CD8-positive, alpha-beta memory T cell (primary cell): ENCODE data around the gene ITGA5. TPM values are rescaled to one million over a fixed set of nuclear protein-coding genes. Genes with fewer than 3 reads are reported as not detected.

Source experiments
- CTCF ChIA-PET: fragments of 350-600 bp; sonication (Branson Sonifier 250); formaldehyde crosslinking; loops from one replicate; lab custom pipeline; 2021; ENCODE audit warnings: antibody characterized with exemption; lab: Charles Lee
- POLR2A ChIA-PET: fragments of 350-600 bp; sonication (Branson Sonifier 250); formaldehyde crosslinking; loops from one replicate; lab custom pipeline; 2021; ENCODE audit warnings: antibody characterized with exemption; lab: Charles Lee
- DNase-seq, 5 donors: peaks; one replicate each; pipeline versions ENCODE4 v3.0.0 to v3.0.0-alpha.2; 2020 to 2022; ENCODE audit warnings: mixed read lengths in 1 of 5
- H3K27ac ChIP-seq: one replicate; pipeline ENCODE4 v1.7.0; 2013; ENCODE audit warnings: low read depth, mild to moderate bottlenecking, low read length, moderate library complexity
- H3K27me3 ChIP-seq: 2 replicates; pipeline ENCODE4 v1.7.0; 2013; ENCODE audit warnings: low read length, mild to moderate bottlenecking; ENCODE audit not compliant: insufficient read depth, poor library complexity, severe bottlenecking
- H3K36me3 ChIP-seq: 2 replicates; pipeline ENCODE4 v1.7.0; 2013; ENCODE audit warnings: mild to moderate bottlenecking, low read length, moderate library complexity; ENCODE audit not compliant: insufficient read depth
- H3K4me1 ChIP-seq: 2 replicates; pipeline ENCODE4 v1.7.0; 2013; ENCODE audit warnings: mild to moderate bottlenecking, low read length, moderate library complexity; ENCODE audit not compliant: insufficient read depth
- H3K4me3 ChIP-seq: 2 replicates; pipeline ENCODE4 v1.7.0; 2013; ENCODE audit warnings: mild to moderate bottlenecking, low read length
- H3K9me3 ChIP-seq: 2 replicates; pipeline ENCODE4 v1.7.0; 2013; ENCODE audit warnings: mild to moderate bottlenecking, low read length
- H3K27ac Mint-ChIP-seq, 8 donors: one replicate each; pipeline ENCODE4 v1.8.0; 2020 to 2021; ENCODE audit warnings: mixed read lengths in 8 of 8, mild to moderate bottlenecking in 6 of 8, inconsistent platforms in 3 of 8, moderate library complexity in 3 of 8
- H3K27me3 Mint-ChIP-seq, 2 donors: one replicate each; pipeline ENCODE4 v1.8.0; 2020 to 2021; ENCODE audit warnings: mixed read lengths in 2 of 2, mild to moderate bottlenecking in 1 of 2, moderate library complexity in 1 of 2
- H3K36me3 Mint-ChIP-seq, 3 donors: one replicate each; pipeline ENCODE4 v1.8.0; 2020 to 2021; ENCODE audit warnings: mixed read lengths in 3 of 3, inconsistent platforms in 1 of 3, mild to moderate bottlenecking in 1 of 3
- H3K4me1 Mint-ChIP-seq, 3 donors: one replicate each; pipeline ENCODE4 v1.8.0; 2020 to 2021; ENCODE audit warnings: mixed read lengths in 3 of 3, inconsistent platforms in 1 of 3, mild to moderate bottlenecking in 1 of 3
- H3K4me3 Mint-ChIP-seq, 7 donors: one replicate each; pipeline ENCODE4 v1.8.0; 2020 to 2021; ENCODE audit warnings: mixed read lengths in 7 of 7, mild to moderate bottlenecking in 6 of 7, moderate library complexity in 4 of 7, inconsistent platforms in 2 of 7
- H3K9me3 Mint-ChIP-seq, 5 donors: one replicate each; pipeline ENCODE4 v1.8.0; 2020 to 2022; ENCODE audit warnings: mixed read lengths in 5 of 5, mild to moderate bottlenecking in 3 of 5, moderate library complexity in 2 of 5, inconsistent platforms in 1 of 5
- polyA plus RNA-seq: library from polyadenylated mRNA; unstranded; fragments of 300-500 nt; fragmentation: Illumina TruSeq; gene quantifications from one replicate; pipeline ENCODE4 v1.2.3, GENCODE V29; 2021
- total RNA-seq, 2 experiments: library from RNA; stranded (reverse); gene quantifications; one replicate each; pipeline ENCODE4 v1.2.3, GENCODE V29; 2021

Gene ITGA5
- total RNA-seq (10 to 100 TPM; 23.2 to 25.7 TPM), polyA plus RNA-seq (50.6 TPM)

- ChIA-PET POLR2A (interaction anchor here (0.6 to 1.2 kb wide), 2 partner anchors 16 to 139 kb away, joined by 3 to 4 read pairs; partner anchors contain the start of gene CBX5), CTCF (interaction anchor here (0.7 to 14.5 kb wide), 7 partner anchors 10 to 160 kb away, joined by 3 to 279 read pairs (median 6); no protein-coding TSS in a partner anchor)
- H3K4me3 Mint-ChIP-seq, result peak within 1 kb of the TSS; percentile 71 to 99 (median 94)
- peaks cover 4% of the 10 kb centered on the region for H3K36me3 ChIP-seq
- H3K4me1 ChIP-seq, result peaks cover 52% of the 10 kb centered on the region
- peak within 1 kb of the TSS; percentile 93 to 100 (median 96) for H3K27ac Mint-ChIP-seq
- peaks cover 0 to 13% (median 0%) of the 10 kb centered on the region in 3 donors for H3K36me3 Mint-ChIP-seq
- H3K27me3 ChIP-seq, result no peaks in the 10 kb centered on the region
- H3K27ac ChIP-seq, result peak within 1 kb of the TSS; percentile 91
- H3K4me3 ChIP-seq, result peak within 1 kb of the TSS; percentile 89
- peak in 4 of 5 donors; percentile 41 to 66 (median 52) for DNase-seq
- no peaks in the 10 kb centered on the region for H3K9me3 ChIP-seq
- H3K9me3 Mint-ChIP-seq, result no peaks in the 10 kb centered on the region
- H3K27me3 Mint-ChIP-seq, result peaks cover 0 to 13% of the 10 kb centered on the region in 2 donors
- peaks cover 48 to 65% (median 57%) of the 10 kb centered on the region in 3 donors for H3K4me1 Mint-ChIP-seq
These were observed at the start of gene ITGA5 for GRCh38 chr12:54419088-54419887. ITGA5 (minus strand) TSS chr12:54419266; CDS start chr12:54419198, 68 bp downstream.

- H3K4me1 Mint-ChIP-seq, result no peaks in the 10 kb centered on the region
- POLR2A ChIA-PET, result no interaction called here
These were observed 46.9 kb upstream of the ITGA5 start for GRCh38 chr12:54465857-54466523.

DNA sequence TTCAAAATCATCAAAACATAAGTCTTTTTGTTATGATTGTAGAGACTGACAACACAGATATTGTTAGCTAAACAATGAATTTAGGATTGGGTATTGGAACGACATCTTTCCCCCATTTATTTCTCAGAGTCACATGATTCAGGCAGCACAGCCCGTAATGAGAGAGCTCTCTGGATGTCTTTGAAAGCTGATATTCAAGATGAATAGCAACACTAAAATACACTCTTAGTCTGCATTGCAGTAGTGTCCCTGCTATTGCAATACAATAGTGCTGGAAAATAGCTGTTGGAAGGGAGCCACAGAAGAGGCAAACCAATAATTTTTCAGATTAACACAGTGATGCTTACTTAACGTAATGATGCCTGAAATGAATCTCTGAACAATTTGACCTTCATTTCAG is 44.4 kb upstream of the ITGA5 start:
- Mint-ChIP-seq H3K27me3 (peaks cover 7 to 35% of the 10 kb centered on the region in 2 donors), H3K4me1 (no peaks in the 10 kb centered on the region), H3K9me3 (no peaks in the 10 kb centered on the region), H3K4me3 (no peak overlapping the region), H3K36me3 (peaks cover 0 to 22% (median 0%) of the 10 kb centered on the region in 3 donors), H3K27ac (no peak overlapping the region)
- no peaks in the 10 kb centered on the region for H3K36me3 ChIP-seq
- DNase-seq, result no peak
- H3K27me3 ChIP-seq, result no peaks in the 10 kb centered on the region
- no peak overlapping the region for H3K4me3 ChIP-seq
- no peaks in the 10 kb centered on the region for H3K9me3 ChIP-seq
- POLR2A ChIA-PET, result no interaction called here
- CTCF ChIA-PET, result interaction anchor here (0.8 to 1.8 kb wide), 4 partner anchors 9 to 64 kb away, joined by 3 to 4 read pairs (median 4); no protein-coding TSS in a partner anchor
- no peak overlapping the region for H3K27ac ChIP-seq
- no peaks in the 10 kb centered on the region for H3K4me1 ChIP-seq

More at GRCh38 chr12:54465857-54466523, 46.9 kb upstream of the ITGA5 start:
- Mint-ChIP-seq H3K27ac (no peak overlapping the region), H3K9me3 (no peaks in the 10 kb centered on the region), H3K27me3 (peaks cover 2 to 24% of the 10 kb centered on the region in 2 donors), H3K4me3 (no peak overlapping the region), H3K36me3 (peaks cover 0 to 15% (median 0%) of the 10 kb centered on the region in 3 donors)
- no peaks in the 10 kb centered on the region for H3K27me3 ChIP-seq
- no peak overlapping the region for H3K4me3 ChIP-seq
- DNase-seq, result no peak
- no peaks in the 10 kb centered on the region for H3K9me3 ChIP-seq
- no peak overlapping the region for H3K27ac ChIP-seq
- no peaks in the 10 kb centered on the region for H3K36me3 ChIP-seq
- CTCF ChIA-PET, result interaction anchor here (1.0 to 1.9 kb wide), 2 partner anchors 26 to 67 kb away, joined by 3 to 5 read pairs; no protein-coding TSS in a partner anchor
- H3K4me1 ChIP-seq, result no peaks in the 10 kb centered on the region

- H3K27ac ChIP-seq, result no peak overlapping the region
- H3K27me3 Mint-ChIP-seq, result peaks cover 7 to 32% of the 10 kb centered on the region in 2 donors
- POLR2A ChIA-PET, result no interaction called here
These were observed 44.0 kb upstream of the ITGA5 start for GRCh38 chr12:54463034-54463433.

GRCh38 chr12:54460317-54460923 is 41.4 kb upstream of the ITGA5 start:
- Histone ChIP-seq H3K36me3 (no peaks in the 10 kb centered on the region), H3K9me3 (no peaks in the 10 kb centered on the region), H3K4me3 (no peak overlapping the region), H3K4me1 (no peaks in the 10 kb centered on the region), H3K27ac (no peak overlapping the region), H3K27me3 (no peaks in the 10 kb centered on the region)
- Mint-ChIP-seq H3K27me3 (peaks cover 7 to 32% of the 10 kb centered on the region in 2 donors), H3K36me3 (peaks cover 0 to 21% (median 0%) of the 10 kb centered on the region in 3 donors), H3K4me3 (no peak overlapping the region), H3K9me3 (no peaks in the 10 kb centered on the region), H3K4me1 (no peaks in the 10 kb centered on the region), H3K27ac (no peak overlapping the region)
- CTCF ChIA-PET, result interaction anchor here (1.3 kb wide), 2 partner anchors 21 to 61 kb away, joined by 3 to 5 read pairs; no protein-coding TSS in a partner anchor
- no peak for DNase-seq
- POLR2A ChIA-PET, result no interaction called here

More at GRCh38 chr12:54463034-54463433, 44.0 kb upstream of the ITGA5 start:
- no peaks in the 10 kb centered on the region for H3K4me1 Mint-ChIP-seq
- Histone ChIP-seq H3K9me3 (no peaks in the 10 kb centered on the region), H3K4me1 (no peaks in the 10 kb centered on the region), H3K36me3 (no peaks in the 10 kb centered on the region), H3K4me3 (no peak overlapping the region), H3K27me3 (no peaks in the 10 kb centered on the region)
- peaks cover 0 to 21% (median 0%) of the 10 kb centered on the region in 3 donors for H3K36me3 Mint-ChIP-seq
- CTCF ChIA-PET, result interaction anchor here (0.8 to 1.8 kb wide), 4 partner anchors 8 to 63 kb away, joined by 3 to 4 read pairs (median 4); no protein-coding TSS in a partner anchor
- H3K4me3 Mint-ChIP-seq, result no peak overlapping the region
- H3K27ac Mint-ChIP-seq, result no peak overlapping the region
- DNase-seq, result no peak
- no peaks in the 10 kb centered on the region for H3K9me3 Mint-ChIP-seq

DNA sequence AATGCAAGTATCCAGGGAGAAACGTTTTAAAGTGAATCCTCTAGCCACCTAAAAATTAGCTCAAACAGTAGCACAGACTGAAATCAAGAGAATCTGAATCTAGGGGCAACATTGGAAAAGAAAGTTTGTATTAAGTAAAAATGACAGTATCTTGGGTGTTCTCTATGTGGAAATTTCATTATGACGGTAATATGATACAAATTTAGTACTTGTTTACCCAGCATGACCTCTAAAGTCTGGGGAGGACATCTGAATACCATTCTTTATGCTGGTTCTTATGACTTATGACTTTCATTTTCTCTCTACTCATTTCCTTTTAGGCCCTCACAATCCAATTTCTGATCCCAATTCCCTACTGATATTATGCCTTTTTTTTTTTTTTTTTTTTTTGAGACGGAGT is 40.3 kb upstream of the ITGA5 start:
- no peaks in the 10 kb centered on the region for H3K4me1 Mint-ChIP-seq
- no peaks in the 10 kb centered on the region for H3K9me3 Mint-ChIP-seq
- H3K4me1 ChIP-seq, result no peaks in the 10 kb centered on the region
- no peak overlapping the region for H3K27ac Mint-ChIP-seq
- H3K27ac ChIP-seq, result no peak overlapping the region
- H3K27me3 ChIP-seq, result no peaks in the 10 kb centered on the region
- no peak for DNase-seq
- no peaks in the 10 kb centered on the region for H3K36me3 ChIP-seq
- CTCF ChIA-PET, result interaction anchor here (1.2 kb wide), 1 partner anchor 60 kb away, joined by 5 read pairs; no protein-coding TSS in a partner anchor
- H3K27me3 Mint-ChIP-seq, result peaks cover 7 to 32% of the 10 kb centered on the region in 2 donors
- H3K4me3 Mint-ChIP-seq, result no peak overlapping the region
- peaks cover 0 to 22% (median 0%) of the 10 kb centered on the region in 3 donors for H3K36me3 Mint-ChIP-seq
- no peaks in the 10 kb centered on the region for H3K9me3 ChIP-seq
- POLR2A ChIA-PET, result no interaction called here
- H3K4me3 ChIP-seq, result no peak overlapping the region

GRCh38 chr12:54455760-54456469 is 36.8 kb upstream of the ITGA5 start:
- no peaks in the 10 kb centered on the region for H3K27me3 ChIP-seq
- no peak overlapping the region for H3K27ac Mint-ChIP-seq
- DNase-seq, result no peak
- H3K4me3 ChIP-seq, result no peak overlapping the region
- CTCF ChIA-PET, result interaction anchor here (1.6 to 1.7 kb wide), 2 partner anchors 12 to 56 kb away, joined by 3 to 4 read pairs; no protein-coding TSS in a partner anchor
- peaks cover 0 to 15% (median 0%) of the 10 kb centered on the region in 3 donors for H3K36me3 Mint-ChIP-seq
- no peaks in the 10 kb centered on the region for H3K4me1 Mint-ChIP-seq
- POLR2A ChIA-PET, result no interaction called here
- H3K4me3 Mint-ChIP-seq, result no peak overlapping the region
- H3K9me3 ChIP-seq, result no peaks in the 10 kb centered on the region
- H3K4me1 ChIP-seq, result no peaks in the 10 kb centered on the region
- H3K36me3 ChIP-seq, result no peaks in the 10 kb centered on the region
- no peaks in the 10 kb centered on the region for H3K9me3 Mint-ChIP-seq
- H3K27me3 Mint-ChIP-seq, result peaks cover 5 to 14% of the 10 kb centered on the region in 2 donors
- H3K27ac ChIP-seq, result no peak overlapping the region
